Ascending aorta (tissue), 2 donors: ENCODE results near the gene INO80. TPM values are rescaled to one million over a fixed set of nuclear protein-coding genes. Genes with fewer than 3 reads are reported as not detected.
"Not testable (repeated sequence)": the region's sequence is repeated elsewhere in the genome, so short reads cannot be mapped to it uniquely, and the experiment has no call there.

Experiments
- DNase-seq, 2 donors: peaks; one replicate each; pipeline ENCODE4 v3.0.0-alpha.2; 2019; ENCODE audit warnings: low spot score in 2 of 2
- H3K27ac ChIP-seq, 2 donors: fragments of 200-600 bp; sonication (generic); one replicate each; pipeline ENCODE4 v1.5.1; 2016 to 2017; ENCODE audit warnings: mild to moderate bottlenecking in 1 of 2
- H3K27me3 ChIP-seq: fragments of 200-600 bp; sonication (generic); one replicate; pipeline ENCODE4 v1.5.1; 2017
- H3K36me3 ChIP-seq, 2 donors: fragments of 200-600 bp; sonication (generic); one replicate each; pipeline ENCODE4 v1.5.1; 2016
- H3K4me1 ChIP-seq, 2 donors: fragments of 200-600 bp; sonication (generic); one replicate each; pipeline ENCODE4 v1.5.1; 2016 to 2017; ENCODE audit warnings: mild to moderate bottlenecking in 1 of 2
- H3K4me3 ChIP-seq, 2 donors: fragments of 200-600 bp; sonication (generic); one replicate each; pipeline ENCODE4 v1.5.1; 2016 to 2017; ENCODE audit warnings: mild to moderate bottlenecking in 1 of 2
- H3K9me3 ChIP-seq, 2 donors: fragments of 200-600 bp; sonication (generic); one replicate each; pipeline ENCODE4 v1.5.1; 2016
- CTCF ChIP-seq, 3 experiments: fragments of 200-600 bp in 2 of 3; fragments of 450-650 bp in 1 of 3; sonication (generic) in 2 of 3; IDR thresholded peaks; one replicate each; pipeline ENCODE4 v1.5.1; 2016 to 2019; ENCODE audit warnings: antibody characterized with exemption in 3 of 3, mild to moderate bottlenecking in 1 of 3, moderate library complexity in 1 of 3
- intact Hi-C: fragments of 100-400 bp; cut with DNase I; formaldehyde crosslinking; loops from one replicate; pipeline ENCODE4 v1.15.1; 2023
- total RNA-seq: library from RNA; depleted of rRNA; stranded (reverse); fragments of >200 nt; gene quantifications from one replicate; pipeline ENCODE4 v1.1.0, GENCODE V29; 2016

INO80 gene
- total RNA-seq, 1 donor from 2014 or later = 57.8 TPM

- no peak for DNase-seq
- Histone ChIP-seq H3K27ac (no peak overlapping the region), H3K4me1 (no peaks in the 10 kb centered on the region), H3K36me3 (peaks cover 68 to 88% of the 10 kb centered on the region in 2 donors), H3K27me3 (no peaks in the 10 kb centered on the region), H3K9me3 (no peaks in the 10 kb centered on the region), H3K4me3 (no peak overlapping the region)
- no peak for TF ChIP-seq CTCF (IDR thresholded peaks at IDR 0.05)
- intact Hi-C loops = no loop called here
Measured at GRCh38 chr15:41085029-41085428, 31.1 kb downstream of the INO80 start.

GRCh38 chr15:41080144-41080543, 35.9 kb downstream of the INO80 start:
- Histone ChIP-seq H3K27ac (no peak overlapping the region), H3K9me3 (no peaks in the 10 kb centered on the region), H3K4me3 (no peak overlapping the region), H3K36me3 (peaks cover 69 to 93% of the 10 kb centered on the region in 2 donors), H3K27me3 (no peaks in the 10 kb centered on the region), H3K4me1 (no peaks in the 10 kb centered on the region)
- DNase-seq = no peak
- intact Hi-C loops = no loop called here
- no peak for TF ChIP-seq CTCF (IDR thresholded peaks at IDR 0.05)

DNA sequence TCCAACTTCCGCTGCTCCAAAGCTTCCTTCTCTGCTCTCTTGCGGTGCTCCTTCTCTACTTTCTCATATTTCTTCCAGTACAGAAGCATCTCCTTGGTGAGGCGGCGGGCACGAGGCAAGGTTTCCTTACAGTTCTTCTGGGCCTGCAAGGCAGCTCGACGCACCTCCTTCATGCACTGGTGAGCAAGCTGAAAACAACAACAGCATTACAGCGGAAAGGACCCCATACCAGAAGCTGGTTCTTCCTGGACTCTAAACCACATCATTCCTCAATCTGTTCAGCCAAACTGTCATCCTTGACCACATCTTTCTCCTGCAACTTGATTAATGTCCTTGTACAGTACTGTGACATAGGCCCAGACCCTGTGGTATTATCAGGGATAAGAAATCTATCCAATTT, 36.4 kb downstream of the INO80 start:
- intact Hi-C loops = no loop called here
- peaks cover 66 to 93% of the 10 kb centered on the region in 2 donors for H3K36me3 ChIP-seq

GRCh38 chr15:41078879-41079278, 37.2 kb downstream of the INO80 start:
- peaks cover 66 to 93% of the 10 kb centered on the region in 2 donors for H3K36me3 ChIP-seq
- H3K27me3 ChIP-seq, H3K4me3 ChIP-seq, intact Hi-C loops, H3K9me3 ChIP-seq, DNase-seq, H3K27ac ChIP-seq, H3K4me1 ChIP-seq: not testable (repeated sequence)

More for the DNA sequence above, 36.4 kb downstream of the INO80 start:
- no peaks in the 10 kb centered on the region for H3K9me3 ChIP-seq
- DNase-seq = no peak
- no peaks in the 10 kb centered on the region for H3K4me1 ChIP-seq
- no peak overlapping the region for H3K4me3 ChIP-seq
- no peak for TF ChIP-seq CTCF (IDR thresholded peaks at IDR 0.05)
- H3K27me3 ChIP-seq = no peaks in the 10 kb centered on the region
- no peak overlapping the region for H3K27ac ChIP-seq

GRCh38 chr15:41078125-41078524, 38.0 kb downstream of the INO80 start:
- H3K27me3 ChIP-seq = no peaks in the 10 kb centered on the region
- no peak for DNase-seq
- H3K4me3 ChIP-seq = no peak overlapping the region
- no peak overlapping the region for H3K27ac ChIP-seq
- H3K4me1 ChIP-seq = no peaks in the 10 kb centered on the region
- intact Hi-C loops = no loop called here
- H3K9me3 ChIP-seq = no peaks in the 10 kb centered on the region
- H3K36me3 ChIP-seq = peaks cover 67 to 93% of the 10 kb centered on the region in 2 donors
- TF ChIP-seq CTCF (IDR thresholded peaks at IDR 0.05) = no peak

DNA sequence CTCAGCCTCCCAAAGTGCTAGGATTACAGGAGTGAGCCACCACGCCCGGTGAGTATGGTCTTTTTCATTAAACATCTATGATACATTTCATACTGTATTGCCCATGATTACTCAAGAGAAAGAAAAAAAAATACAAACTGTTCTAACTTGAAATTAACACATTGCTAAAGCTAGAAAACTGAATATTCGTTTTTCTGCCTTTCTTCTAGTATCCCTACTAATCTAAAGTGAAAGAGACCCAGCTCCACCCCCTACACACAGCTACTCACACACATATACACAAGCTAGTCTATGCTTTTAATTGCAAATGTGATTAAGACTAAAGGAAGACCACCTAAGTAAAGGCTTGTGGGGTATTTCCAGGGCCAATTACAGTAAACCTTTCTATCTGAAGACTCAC, 43.1 kb downstream of the INO80 start:
- H3K27ac ChIP-seq = no peak overlapping the region
- TF ChIP-seq CTCF (IDR thresholded peaks at IDR 0.05) = no peak
- H3K9me3 ChIP-seq = no peaks in the 10 kb centered on the region
- peaks cover 70 to 92% of the 10 kb centered on the region in 2 donors for H3K36me3 ChIP-seq
- intact Hi-C loops = no loop called here
- no peaks in the 10 kb centered on the region for H3K27me3 ChIP-seq
- no peak overlapping the region for H3K4me3 ChIP-seq
- no peak for DNase-seq
- H3K4me1 ChIP-seq = no peaks in the 10 kb centered on the region
